GM23338 (cell line): Measurements from ENCODE around the gene CPLANE2. TPM values are rescaled to one million over a fixed set of nuclear protein-coding genes. Genes with fewer than 3 reads are reported as not detected.

ENCODE experiments used
- ATAC-seq: fragments of 200-7000 bp; cut with Tn5 transposase; 3 replicates; pipeline ENCODE4 v1.9.1; 2020
- DNase-seq: peaks from one replicate; pipeline ENCODE4 v3.0.0-alpha.2; 2015; ENCODE audit warnings: low spot score
- H2AFZ ChIP-seq: fragments of 200-600 bp; sonication (generic); 2 replicates; pipeline ENCODE4 v1.8.0; 2016; ENCODE audit warnings: antibody characterized with exemption, mild to moderate bottlenecking, moderate library complexity
- H3F3A ChIP-seq: fragments of 200-600 bp; sonication (generic); replicated peaks from 2 replicates; pipeline ENCODE4 v1.8.0; 2017; ENCODE audit warnings: antibody characterized with exemption, mixed run types, low read depth
- H3K27ac ChIP-seq: fragments of 200-600 bp; sonication (generic); 2 replicates; pipeline ENCODE4 v1.6.1; 2016; ENCODE audit warnings: low read depth
- H3K27me3 ChIP-seq: fragments of 200-600 bp; sonication (generic); 2 replicates; pipeline ENCODE4 v1.8.0; 2016; ENCODE audit warnings: mild to moderate bottlenecking, mixed run types, moderate library complexity; ENCODE audit not compliant: insufficient read depth
- H3K36me3 ChIP-seq: fragments of 200-600 bp; sonication (generic); 2 replicates; pipeline ENCODE4 v1.8.0; 2016; ENCODE audit warnings: mild to moderate bottlenecking; ENCODE audit not compliant: insufficient read depth
- H3K4me1 ChIP-seq: fragments of 200-600 bp; sonication (generic); 2 replicates; pipeline ENCODE4 v1.8.0; 2016; ENCODE audit warnings: mild to moderate bottlenecking, moderate library complexity; ENCODE audit not compliant: insufficient read depth
- H3K4me2 ChIP-seq: fragments of 200-600 bp; sonication (generic); 2 replicates; pipeline ENCODE4 v1.7.1; 2017; ENCODE audit warnings: mixed run types
- H3K4me3 ChIP-seq: fragments of 200-600 bp; sonication (generic); 2 replicates; pipeline ENCODE4 v1.6.1; 2016; ENCODE audit warnings: mixed run types
- H3K79me2 ChIP-seq: fragments of 200-600 bp; sonication (generic); replicated peaks from 2 replicates; pipeline ENCODE4 v1.8.0; 2017; ENCODE audit warnings: mild to moderate bottlenecking; ENCODE audit not compliant: insufficient read depth
- H3K9me2 ChIP-seq: fragments of 200-600 bp; sonication (generic); 2 replicates; pipeline ENCODE4 v1.8.0; 2017; ENCODE audit not compliant: insufficient read depth
- H4K20me1 ChIP-seq: fragments of 200-600 bp; sonication (generic); replicated peaks from 2 replicates; pipeline ENCODE4 v1.8.0; 2017; ENCODE audit warnings: mild to moderate bottlenecking; ENCODE audit not compliant: insufficient read depth
- H3K27ac Mint-ChIP-seq: 2 replicates; pipeline ENCODE4 v1.8.0; 2020; ENCODE audit warnings: inconsistent platforms, mild to moderate bottlenecking, moderate library complexity, mixed read lengths
- H3K27me3 Mint-ChIP-seq: 3 replicates; pipeline ENCODE4 v1.8.0; 2022; ENCODE audit warnings: low read depth, mild to moderate bottlenecking, moderate library complexity, mixed read lengths, inconsistent platforms; ENCODE audit not compliant: insufficient read depth, poor library complexity
- H3K36me3 Mint-ChIP-seq: 3 replicates; pipeline ENCODE4 v1.8.0; 2021; ENCODE audit warnings: low read depth, mild to moderate bottlenecking, inconsistent platforms, moderate library complexity, mixed read lengths
- H3K4me1 Mint-ChIP-seq: 3 replicates; pipeline ENCODE4 v1.8.0; 2020; ENCODE audit warnings: mild to moderate bottlenecking, inconsistent platforms, mixed read lengths
- H3K4me3 Mint-ChIP-seq: 3 replicates; pipeline ENCODE4 v1.8.0; 2021; ENCODE audit warnings: moderate library complexity, mild to moderate bottlenecking, inconsistent platforms, mixed read lengths
- H3K9me3 Mint-ChIP-seq: 3 replicates; pipeline ENCODE4 v1.8.0; 2020; ENCODE audit warnings: moderate library complexity, mild to moderate bottlenecking, inconsistent platforms, mixed read lengths
- CREB1 ChIP-seq: fragments of 250-450 bp; sonication (Bioruptor Pico); IDR thresholded peaks from 2 replicates; pipeline ENCODE4 v1.5.0; 2020; ENCODE audit warnings: low read depth, mild to moderate bottlenecking, moderate library complexity
- CTCF ChIP-seq, 2 experiments: fragments of 200-600 bp in 1 of 2; sonication (generic) in 1 of 2; conservative IDR thresholded peaks; 2 replicates each; pipeline versions ENCODE4 v1.5.1 to v1.6.1; 2016 to 2017; ENCODE audit warnings: antibody characterized with exemption in 2 of 2, low read depth in 2 of 2, mild to moderate bottlenecking in 2 of 2, moderate library complexity in 1 of 2
- ETS1 ChIP-seq: IDR thresholded peaks from 2 replicates; pipeline ENCODE4 v1.6.1; 2016; ENCODE audit warnings: antibody characterized with exemption
- EZH2 ChIP-seq: fragments of 200-600 bp; sonication (generic); IDR thresholded peaks from one replicate; pipeline ENCODE4 v1.8.0; 2017; ENCODE audit warnings: antibody characterized with exemption, mild to moderate bottlenecking, low read depth; ENCODE audit not compliant: unreplicated experiment
- EZH2phosphoT487 ChIP-seq: fragments of 200-600 bp; sonication (generic); IDR thresholded peaks from one replicate; pipeline ENCODE4 v1.8.1; 2018; ENCODE audit warnings: antibody characterized with exemption; ENCODE audit not compliant: unreplicated experiment
- JUNB ChIP-seq: IDR thresholded peaks from one replicate; pipeline ENCODE4 v1.6.1; 2016; ENCODE audit warnings: antibody characterized with exemption; ENCODE audit not compliant: unreplicated experiment
- NANOG ChIP-seq: IDR thresholded peaks from 2 replicates; pipeline ENCODE4 v1.6.1; 2016; ENCODE audit warnings: antibody characterized with exemption, borderline replicate concordance
- POLR2AphosphoS5 ChIP-seq: IDR thresholded peaks from 2 replicates; pipeline ENCODE4 v1.6.1; 2016; ENCODE audit warnings: antibody characterized with exemption, low read depth
- REST ChIP-seq: IDR thresholded peaks from one replicate; pipeline ENCODE4 v1.6.1; 2018; ENCODE audit warnings: antibody characterized with exemption; ENCODE audit not compliant: unreplicated experiment
- STAT1 ChIP-seq: IDR thresholded peaks from one replicate; pipeline ENCODE4 v1.6.1; 2016; ENCODE audit warnings: antibody characterized with exemption; ENCODE audit not compliant: unreplicated experiment
- ZNF114 ChIP-seq: fragments of 250-450 bp; sonication (Bioruptor Pico); IDR thresholded peaks from 2 replicates; pipeline ENCODE4 v1.5.0; 2020; ENCODE audit warnings: mild to moderate bottlenecking, moderate library complexity
- ZNF331 ChIP-seq: fragments of 250-450 bp; sonication (Bioruptor Pico); IDR thresholded peaks from 2 replicates; pipeline ENCODE4 v1.5.0; 2020; ENCODE audit warnings: low read depth, mild to moderate bottlenecking, moderate library complexity
- ZNF462 ChIP-seq: fragments of 250-450 bp; sonication (Bioruptor Pico); IDR thresholded peaks from 2 replicates; pipeline ENCODE4 v1.5.0; 2020; ENCODE audit warnings: mild to moderate bottlenecking, moderate library complexity
- polyA plus RNA-seq: library from polyadenylated mRNA; unstranded; fragments of >200 nt; fragmentation: Nextera tagmentation; extraction: Ambion mirVana; gene quantifications from 2 replicates; pipeline ENCODE4 v1.2.1, GENCODE V29; 2016
- total RNA-seq: library from RNA; depleted of rRNA; stranded (reverse); fragments of >200 nt; shearing (Covaris generic); gene quantifications from 2 replicates; pipeline ENCODE4 v1.2.3, GENCODE V29; 2014

Gene CPLANE2
- total and polyA plus RNA-seq, 2 experiments from 2014 or later: 0.44 to 1.8 TPM

- Histone ChIP-seq H3K27ac (0 out of 2 replicates have a peak overlapping the region, but pooled peaks have one; percentile 26), H2AFZ (no peak overlapping the region), H4K20me1 (peaks cover 12% of the 10 kb centered on the region; the same call in 1 of the 2 replicates), H3F3A (0 out of 2 replicates have a peak, but pooled peaks cover 3% of the 10 kb centered on the region), H3K27me3 (no peaks in the 10 kb centered on the region), H3K4me2 (no peak overlapping the region), H3K79me2 (no peaks in the 10 kb centered on the region; the same call in none of the 2 replicates), H3K9me2 (no peaks in the 10 kb centered on the region), H3K4me3 (no peak overlapping the region), H3K36me3 (no peaks in the 10 kb centered on the region; the same call in 1 of the 2 replicates), H3K4me1 (peaks cover 4% of the 10 kb centered on the region; the same call in 1 of the 2 replicates)
- DNase-seq (no peak), ATAC-seq (no peak)
- H3K4me1 Mint-ChIP-seq: peaks cover 18% of the 10 kb centered on the region
- no peaks in the 10 kb centered on the region for H3K9me3 Mint-ChIP-seq
- TF ChIP-seq EZH2 (no peak), POLR2AphosphoS5 (no peak), CTCF (conservative IDR thresholded peaks at IDR 0.05; ENCODE audit: low read depth in 2 of 2) (no peak), ZNF331 (CRISPR knock-in tag) (no peak), ZNF462 (CRISPR knock-in tag) (no peak), JUNB (no peak), NANOG (no peak), CREB1 (CRISPR knock-in tag) (no peak), REST (no peak), STAT1 (no peak), EZH2phosphoT487 (no peak), ETS1 (no peak), ZNF114 (no peak)
- no peak overlapping the region for H3K4me3 Mint-ChIP-seq
- no peaks in the 10 kb centered on the region for H3K27me3 Mint-ChIP-seq
- H3K27ac Mint-ChIP-seq: no peak overlapping the region
- no peaks in the 10 kb centered on the region; the same call in 2 of the 3 replicates for H3K36me3 Mint-ChIP-seq
Observed at GRCh38 chr1:16258591-16259135, 21.7 kb upstream of the CPLANE2 start.
